BLaER1 (cell line): ENCODE data around the gene EBF3.
A peak's percentile ranks its signal among the peaks of the same experiment; 100 is the strongest.

Source experiments
- H3K27ac ChIP-seq: shearing (Covaris generic); formaldehyde crosslinking; 2 replicates; pipeline ENCODE4 v1.8.1; 2022
- H3K27me3 ChIP-seq: shearing (Covaris generic); formaldehyde crosslinking; 2 replicates; pipeline ENCODE4 v1.8.1; 2022
- H3K36me3 ChIP-seq: shearing (Covaris generic); formaldehyde crosslinking; 2 replicates; pipeline ENCODE4 v1.8.1; 2022
- H3K4me1 ChIP-seq: shearing (Covaris generic); formaldehyde crosslinking; 2 replicates; pipeline ENCODE4 v1.8.1; 2022
- H3K4me2 ChIP-seq: shearing (Covaris generic); formaldehyde crosslinking; 2 replicates; pipeline ENCODE4 v1.8.1; 2022
- H3K4me3 ChIP-seq: shearing (Covaris generic); formaldehyde crosslinking; 2 replicates; pipeline ENCODE4 v1.8.1; 2022
- H3K9ac ChIP-seq: shearing (Covaris generic); formaldehyde crosslinking; 2 replicates; pipeline ENCODE4 v1.8.1; 2022
- H3K9me3 ChIP-seq: shearing (Covaris generic); formaldehyde crosslinking; 2 replicates; pipeline ENCODE4 v1.8.1; 2022
- H4K20me1 ChIP-seq: shearing (Covaris generic); formaldehyde crosslinking; 2 replicates; pipeline ENCODE4 v1.8.1; 2022
- Cebpa-rat ChIP-seq: shearing (Covaris generic); IDR thresholded peaks from 2 replicates; pipeline ENCODE4 v1.8.1; 2022

The EBF3 gene

GRCh38 chr10:129866894-129867293 is 97.2 kb downstream of the EBF3 start:
- H3K27me3 ChIP-seq, result no peaks in the 10 kb centered on the region
- H3K9ac ChIP-seq, result no peak overlapping the region
- no peaks in the 10 kb centered on the region for H4K20me1 ChIP-seq
- no peaks in the 10 kb centered on the region for H3K36me3 ChIP-seq
- no peak overlapping the region for H3K4me2 ChIP-seq
- H3K4me3 ChIP-seq, result no peak overlapping the region
- no peaks in the 10 kb centered on the region for H3K9me3 ChIP-seq
- TF ChIP-seq Cebpa-rat, result no peak
- H3K27ac ChIP-seq, result no peak overlapping the region
- H3K4me1 ChIP-seq, result peaks cover 17% of the 10 kb centered on the region

GRCh38 chr10:129865960-129866359 is 98.1 kb downstream of the EBF3 start:
- Histone ChIP-seq H3K4me2 (no peak overlapping the region), H3K4me3 (no peak overlapping the region), H3K27ac (no peak overlapping the region), H3K4me1 (peaks cover 13% of the 10 kb centered on the region), H3K36me3 (no peaks in the 10 kb centered on the region), H3K9me3 (no peaks in the 10 kb centered on the region), H3K9ac (no peak overlapping the region), H4K20me1 (no peaks in the 10 kb centered on the region), H3K27me3 (no peaks in the 10 kb centered on the region)
- TF ChIP-seq Cebpa-rat, result no peak

- Histone ChIP-seq H3K4me3 (no peak overlapping the region), H3K4me2 (no peak overlapping the region), H4K20me1 (no peaks in the 10 kb centered on the region), H3K9ac (no peak overlapping the region), H3K27me3 (no peaks in the 10 kb centered on the region), H3K36me3 (no peaks in the 10 kb centered on the region), H3K9me3 (no peaks in the 10 kb centered on the region), H3K27ac (no peak overlapping the region), H3K4me1 (peaks cover 13% of the 10 kb centered on the region)
- TF ChIP-seq Cebpa-rat, result no peak
Measured at GRCh38 chr10:129865413-129865812, 98.7 kb downstream of the EBF3 start.

- Histone ChIP-seq H3K4me1 (peaks cover 13% of the 10 kb centered on the region), H4K20me1 (no peaks in the 10 kb centered on the region), H3K9me3 (no peaks in the 10 kb centered on the region), H3K4me2 (peak overlapping the region; percentile 43), H3K9ac (no peak overlapping the region), H3K27ac (no peak overlapping the region), H3K36me3 (no peaks in the 10 kb centered on the region), H3K27me3 (no peaks in the 10 kb centered on the region), H3K4me3 (no peak overlapping the region)
- TF ChIP-seq Cebpa-rat, result no peak
Measured at GRCh38 chr10:129864601-129865126, 99.4 kb downstream of the EBF3 start.

- Histone ChIP-seq H3K9ac (no peak overlapping the region), H3K4me2 (peak overlapping the region; percentile 43), H3K36me3 (no peaks in the 10 kb centered on the region), H3K4me1 (peaks cover 13% of the 10 kb centered on the region), H3K27me3 (no peaks in the 10 kb centered on the region), H3K27ac (no peak overlapping the region), H3K9me3 (no peaks in the 10 kb centered on the region), H3K4me3 (no peak overlapping the region), H4K20me1 (no peaks in the 10 kb centered on the region)
- TF ChIP-seq Cebpa-rat, result no peak
Measured at GRCh38 chr10:129864082-129864481, 100.0 kb downstream of the EBF3 start.

- no peak for TF ChIP-seq Cebpa-rat
- Histone ChIP-seq H3K9ac (no peak overlapping the region), H4K20me1 (no peaks in the 10 kb centered on the region), H3K4me3 (no peak overlapping the region), H3K27ac (no peak overlapping the region), H3K27me3 (no peaks in the 10 kb centered on the region), H3K36me3 (no peaks in the 10 kb centered on the region), H3K4me1 (peaks cover 13% of the 10 kb centered on the region), H3K4me2 (no peak overlapping the region), H3K9me3 (no peaks in the 10 kb centered on the region)
Measured at GRCh38 chr10:129863201-129863663, 100.8 kb downstream of the EBF3 start.

GRCh38 chr10:129861776-129862531 is 102.1 kb downstream of the EBF3 start:
- no peaks in the 10 kb centered on the region for H3K27me3 ChIP-seq
- peaks cover 13% of the 10 kb centered on the region for H3K4me1 ChIP-seq
- no peaks in the 10 kb centered on the region for H3K9me3 ChIP-seq

GRCh38 chr10:129860396-129860795 is 103.7 kb downstream of the EBF3 start:
- no peak overlapping the region for H3K27ac ChIP-seq
- H3K4me3 ChIP-seq, result no peak overlapping the region
- peaks cover 8% of the 10 kb centered on the region for H3K9me3 ChIP-seq
- no peaks in the 10 kb centered on the region for H3K27me3 ChIP-seq
- H3K36me3 ChIP-seq, result no peaks in the 10 kb centered on the region
- no peak for TF ChIP-seq Cebpa-rat
- peaks cover 13% of the 10 kb centered on the region for H3K4me1 ChIP-seq
- H3K9ac ChIP-seq, result no peak overlapping the region
- H3K4me2 ChIP-seq, result no peak overlapping the region
- H4K20me1 ChIP-seq, result no peaks in the 10 kb centered on the region

More at GRCh38 chr10:129861776-129862531, 102.1 kb downstream of the EBF3 start:
- no peak for TF ChIP-seq Cebpa-rat
- H3K27ac ChIP-seq, result no peak overlapping the region
- H3K9ac ChIP-seq, result no peak overlapping the region
- no peak overlapping the region for H3K4me3 ChIP-seq
- no peaks in the 10 kb centered on the region for H4K20me1 ChIP-seq
- no peaks in the 10 kb centered on the region for H3K36me3 ChIP-seq
- H3K4me2 ChIP-seq, result no peak overlapping the region

GRCh38 chr10:129859536-129859935 is 104.5 kb downstream of the EBF3 start:
- no peaks in the 10 kb centered on the region for H3K27me3 ChIP-seq
- no peak overlapping the region for H3K4me2 ChIP-seq
- no peak overlapping the region for H3K27ac ChIP-seq
- H3K9me3 ChIP-seq, result peaks cover 8% of the 10 kb centered on the region
- H3K9ac ChIP-seq, result no peak overlapping the region
- H3K4me1 ChIP-seq, result peaks cover 7% of the 10 kb centered on the region
- TF ChIP-seq Cebpa-rat, result no peak
- no peaks in the 10 kb centered on the region for H4K20me1 ChIP-seq
- no peaks in the 10 kb centered on the region for H3K36me3 ChIP-seq
- H3K4me3 ChIP-seq, result no peak overlapping the region

- no peaks in the 10 kb centered on the region for H4K20me1 ChIP-seq
- H3K4me2 ChIP-seq, result no peak overlapping the region
- H3K9ac ChIP-seq, result no peak overlapping the region
- no peak for TF ChIP-seq Cebpa-rat
- H3K36me3 ChIP-seq, result no peaks in the 10 kb centered on the region
- H3K27ac ChIP-seq, result no peak overlapping the region
- no peaks in the 10 kb centered on the region for H3K27me3 ChIP-seq
- H3K4me1 ChIP-seq, result no peaks in the 10 kb centered on the region
- peaks cover 8% of the 10 kb centered on the region for H3K9me3 ChIP-seq
- no peak overlapping the region for H3K4me3 ChIP-seq
Measured at GRCh38 chr10:129857242-129857960, 106.7 kb downstream of the EBF3 start.
